H9 (cell line): ENCODE data around the gene ENPP6. TPM values are rescaled to one million over a fixed set of nuclear protein-coding genes. Genes with fewer than 3 reads are reported as not detected.

Experiments
- DNase-seq: peaks from one replicate; pipeline ENCODE4 v3.0.0-alpha.2; 2017
- H2AFZ ChIP-seq: one replicate; pipeline ENCODE4 v1.6.1; 2013; ENCODE audit warnings: mild to moderate bottlenecking, low read length, control low read depth, moderate library complexity
- H2AK5ac ChIP-seq: 2 replicates; pipeline ENCODE4 v1.6.1; 2013; ENCODE audit warnings: low read length, control low read depth, mixed read lengths; ENCODE audit not compliant: insufficient read length
- H2BK120ac ChIP-seq: one replicate; pipeline ENCODE4 v1.6.1; 2013; ENCODE audit warnings: low read depth, mild to moderate bottlenecking, low read length, control low read depth, inconsistent platforms; ENCODE audit not compliant: poor library complexity, severe bottlenecking
- H2BK12ac ChIP-seq: 2 replicates; pipeline ENCODE4 v1.6.1; 2013; ENCODE audit warnings: low read length, control low read depth, mixed read lengths, low read depth; ENCODE audit not compliant: insufficient read length
- H2BK15ac ChIP-seq: 2 replicates; pipeline ENCODE4 v1.6.1; 2013; ENCODE audit warnings: low read depth, low read length, control low read depth
- H2BK20ac ChIP-seq: one replicate; pipeline ENCODE4 v1.6.1; 2013; ENCODE audit warnings: low read depth, mild to moderate bottlenecking, low read length, control low read depth, inconsistent platforms; ENCODE audit not compliant: poor library complexity, severe bottlenecking
- H2BK5ac ChIP-seq: 2 replicates; pipeline ENCODE4 v1.6.1; 2013; ENCODE audit warnings: low read length, control low read depth, mixed read lengths; ENCODE audit not compliant: insufficient read length
- H3K14ac ChIP-seq: 2 replicates; pipeline ENCODE4 v1.6.1; 2013; ENCODE audit warnings: low read length, control low read depth; ENCODE audit not compliant: insufficient read depth
- H3K18ac ChIP-seq: 2 replicates; pipeline ENCODE4 v1.6.1; 2013; ENCODE audit warnings: low read depth, mild to moderate bottlenecking, mixed read lengths, low read length, control low read depth; ENCODE audit not compliant: insufficient read length
- H3K23ac ChIP-seq: 2 replicates; pipeline ENCODE4 v1.6.1; 2013; ENCODE audit warnings: low read length, control low read depth, mixed read lengths, low read depth; ENCODE audit not compliant: insufficient read length
- H3K23me2 ChIP-seq: 2 replicates; pipeline ENCODE4 v1.6.1; 2013; ENCODE audit warnings: low read depth, mild to moderate bottlenecking, mixed read lengths, low read length, control low read depth; ENCODE audit not compliant: insufficient read length, poor library complexity, severe bottlenecking
- H3K27ac ChIP-seq: 2 replicates; pipeline ENCODE4 v1.5.1; 2013; ENCODE audit warnings: low read length, control low read depth, mixed read lengths, low read depth; ENCODE audit not compliant: insufficient read length
- H3K27me3 ChIP-seq: 2 replicates; pipeline ENCODE4 v1.6.1; 2013; ENCODE audit warnings: low read length, control low read depth, inconsistent platforms; ENCODE audit not compliant: insufficient read depth
- H3K4ac ChIP-seq: 2 replicates; pipeline ENCODE4 v1.6.1; 2013; ENCODE audit warnings: low read depth, mild to moderate bottlenecking, control low read depth, inconsistent platforms, low read length, moderate library complexity
- H3K4me1 ChIP-seq: 2 replicates; pipeline ENCODE4 v1.6.1; 2013; ENCODE audit warnings: low read length, control low read depth, inconsistent platforms; ENCODE audit not compliant: insufficient read depth
- H3K4me2 ChIP-seq: 2 replicates; pipeline ENCODE4 v1.6.1; 2013; ENCODE audit warnings: low read length, control low read depth, mixed read lengths; ENCODE audit not compliant: insufficient read length, insufficient read depth
- H3K56ac ChIP-seq: 2 replicates; pipeline ENCODE4 v1.6.1; 2013; ENCODE audit warnings: low read depth, mild to moderate bottlenecking, mixed read lengths, low read length, control low read depth; ENCODE audit not compliant: insufficient read length
- H3K79me1 ChIP-seq: 2 replicates; pipeline ENCODE4 v1.6.1; 2013; ENCODE audit warnings: low read depth, mild to moderate bottlenecking, moderate library complexity, low read length, control low read depth, inconsistent platforms; ENCODE audit not compliant: insufficient read depth, poor library complexity, severe bottlenecking
- H3K79me2 ChIP-seq: 2 replicates; pipeline ENCODE4 v1.6.1; 2013; ENCODE audit warnings: low read length, control low read depth, inconsistent platforms; ENCODE audit not compliant: insufficient read depth
- H3K9ac ChIP-seq: 2 replicates; pipeline ENCODE4 v1.6.1; 2013; ENCODE audit warnings: low read length, control low read depth, mixed read lengths; ENCODE audit not compliant: insufficient read length; ENCODE audit errors: extremely low read depth
- H3K9me3 ChIP-seq: one replicate; pipeline ENCODE4 v1.6.1; 2013; ENCODE audit warnings: low read depth, low read length, inconsistent platforms; ENCODE audit not compliant: control insufficient read depth
- H3T11ph ChIP-seq: one replicate; pipeline ENCODE4 v1.6.1; 2013; ENCODE audit warnings: mild to moderate bottlenecking, low read length, control low read depth, inconsistent platforms
- H4K20me1 ChIP-seq: one replicate; pipeline ENCODE4 v1.6.1; 2013; ENCODE audit not compliant: control insufficient read depth, insufficient read length, insufficient read depth
- H4K5ac ChIP-seq: 2 replicates; pipeline ENCODE4 v1.6.1; 2013; ENCODE audit warnings: low read depth, mild to moderate bottlenecking, mixed read lengths, low read length, control low read depth; ENCODE audit not compliant: insufficient read length
- H4K8ac ChIP-seq: replicated peaks from 2 replicates; pipeline ENCODE4 v1.6.1; 2013; ENCODE audit warnings: low read length, control low read depth, mixed read lengths, low read depth; ENCODE audit not compliant: insufficient read length
- H4K91ac ChIP-seq: 2 replicates; pipeline ENCODE4 v1.6.1; 2013; ENCODE audit warnings: low read depth, mild to moderate bottlenecking, moderate library complexity, mixed read lengths, low read length, control low read depth; ENCODE audit not compliant: insufficient read length
- H3K27ac Mint-ChIP-seq, 3 experiments: 2 replicates in 2 of 3; 3 replicates in 1 of 3; pipeline ENCODE4 v1.8.0; 2020 to 2021; ENCODE audit warnings: mixed read lengths in 3 of 3, mild to moderate bottlenecking in 1 of 3, moderate library complexity in 1 of 3
- H3K27me3 Mint-ChIP-seq: 2 replicates; pipeline ENCODE4 v1.8.0; 2021; ENCODE audit warnings: low read depth, mild to moderate bottlenecking, moderate library complexity, mixed read lengths
- H3K36me3 Mint-ChIP-seq, 3 experiments: 2 replicates in 2 of 3; 3 replicates in 1 of 3; pipeline ENCODE4 v1.8.0; 2020 to 2021; ENCODE audit warnings: low read depth in 3 of 3, mixed read lengths in 3 of 3; ENCODE audit not compliant: insufficient read depth in 1 of 3
- H3K4me1 Mint-ChIP-seq, 2 experiments: 2 replicates each; pipeline ENCODE4 v1.8.0; 2020; ENCODE audit warnings: mixed read lengths in 2 of 2
- H3K4me3 Mint-ChIP-seq, 2 experiments: 2 replicates in 1 of 2; 3 replicates in 1 of 2; pipeline ENCODE4 v1.8.0; 2020 to 2021; ENCODE audit warnings: mild to moderate bottlenecking in 2 of 2, mixed read lengths in 2 of 2, moderate library complexity in 1 of 2
- H3K9me3 Mint-ChIP-seq, 2 experiments: 2 replicates in 1 of 2; 3 replicates in 1 of 2; pipeline ENCODE4 v1.8.0; 2020; ENCODE audit warnings: mild to moderate bottlenecking in 2 of 2, mixed read lengths in 2 of 2, moderate library complexity in 1 of 2
- WGBS: extraction: QIAGEN DNeasy Blood & Tissue Kit; methylation state at CpG from one replicate; pipeline ENCODE4 v1.1.7; 2013; ENCODE audit warnings: missing lambda C conversion rate, low lambda C conversion rate, mixed read lengths; ENCODE audit not compliant: insufficient read length; ENCODE audit errors: extremely low coverage; 5-methylcytosine and 5-hydroxymethylcytosine counted together
- total RNA-seq: library from RNA; stranded (reverse); gene quantifications from 2 replicates; pipeline ENCODE4 v1.2.1, GENCODE V29; 2021
- TF ChIP-seq, protein P1 (sequence below): fragments of 200-600 bp; sonication (generic); conservative IDR thresholded peaks from 3 replicates; pipeline ENCODE4 v1.8.0; 2021; ENCODE audit warnings: antibody characterized with exemption, mild to moderate bottlenecking

The ENPP6 gene
- total RNA-seq, 1 experiment from 2014 or later, result not detected

DNA sequence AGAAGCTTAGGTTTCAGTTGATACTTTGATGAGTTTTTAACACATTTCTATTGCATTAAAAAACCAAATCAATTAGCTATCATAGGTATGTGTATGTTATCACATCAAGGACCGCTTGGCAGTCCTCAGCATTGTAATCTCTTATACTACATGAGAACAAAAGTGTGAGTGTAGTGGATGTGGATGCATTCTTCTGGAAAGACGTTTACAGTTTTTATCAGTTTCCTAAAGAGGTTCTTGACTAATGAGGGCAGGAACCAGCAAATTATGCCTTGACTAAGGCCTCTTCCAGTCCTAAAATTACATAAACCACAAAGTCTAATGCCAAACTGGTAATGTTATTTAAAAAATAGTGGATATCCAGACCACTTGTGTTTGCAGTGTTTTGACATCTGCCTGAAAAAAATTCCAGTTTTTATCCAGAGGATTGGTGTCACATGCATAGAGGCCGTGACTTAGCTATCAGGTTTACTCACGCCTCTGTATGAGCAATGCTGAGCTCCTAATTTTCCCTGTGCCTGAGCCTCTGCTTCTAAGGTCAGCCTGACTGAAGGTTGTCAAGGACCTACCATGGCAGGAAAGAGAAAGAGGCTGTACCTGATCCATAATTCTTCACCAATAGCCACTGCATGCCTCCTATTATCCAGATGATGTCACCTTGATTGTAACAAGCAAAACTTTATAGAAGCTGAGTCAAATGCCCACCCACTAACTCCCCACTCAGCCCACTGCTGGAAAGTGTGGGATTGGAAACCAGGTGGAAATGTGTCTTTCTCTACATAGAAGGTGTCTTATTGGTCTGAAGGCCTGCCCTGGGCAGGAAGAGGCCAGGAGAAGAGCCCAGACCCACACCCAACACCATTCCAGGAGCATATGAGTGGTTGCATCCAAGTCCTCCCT lies 68.7 kb downstream of the ENPP6 start:
- TF ChIP-seq, protein P1, sequence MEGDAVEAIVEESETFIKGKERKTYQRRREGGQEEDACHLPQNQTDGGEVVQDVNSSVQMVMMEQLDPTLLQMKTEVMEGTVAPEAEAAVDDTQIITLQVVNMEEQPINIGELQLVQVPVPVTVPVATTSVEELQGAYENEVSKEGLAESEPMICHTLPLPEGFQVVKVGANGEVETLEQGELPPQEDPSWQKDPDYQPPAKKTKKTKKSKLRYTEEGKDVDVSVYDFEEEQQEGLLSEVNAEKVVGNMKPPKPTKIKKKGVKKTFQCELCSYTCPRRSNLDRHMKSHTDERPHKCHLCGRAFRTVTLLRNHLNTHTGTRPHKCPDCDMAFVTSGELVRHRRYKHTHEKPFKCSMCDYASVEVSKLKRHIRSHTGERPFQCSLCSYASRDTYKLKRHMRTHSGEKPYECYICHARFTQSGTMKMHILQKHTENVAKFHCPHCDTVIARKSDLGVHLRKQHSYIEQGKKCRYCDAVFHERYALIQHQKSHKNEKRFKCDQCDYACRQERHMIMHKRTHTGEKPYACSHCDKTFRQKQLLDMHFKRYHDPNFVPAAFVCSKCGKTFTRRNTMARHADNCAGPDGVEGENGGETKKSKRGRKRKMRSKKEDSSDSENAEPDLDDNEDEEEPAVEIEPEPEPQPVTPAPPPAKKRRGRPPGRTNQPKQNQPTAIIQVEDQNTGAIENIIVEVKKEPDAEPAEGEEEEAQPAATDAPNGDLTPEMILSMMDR, result no peak
- no peaks in the 10 kb centered on the region; the same call in 1 of the 2 replicates for H3K27me3 ChIP-seq
- Mint-ChIP-seq H3K4me1 (peaks cover 6 to 8% of the 10 kb centered on the region in 2 experiments), H3K9me3 (no peaks in the 10 kb centered on the region), H3K4me3 (no peak overlapping the region), H3K36me3 (no peaks in the 10 kb centered on the region), H3K27me3 (peaks cover 14% of the 10 kb centered on the region), H3K27ac (no peak overlapping the region; a peak in 1 of 7 replicates)
- H3K18ac ChIP-seq, result no peak overlapping the region
- no peak overlapping the region for H2BK120ac ChIP-seq
- H2BK15ac ChIP-seq, result no peak overlapping the region
- no peak overlapping the region for H3K4me2 ChIP-seq
- H3T11ph ChIP-seq, result no peak overlapping the region
- H3K4ac ChIP-seq, result no peak overlapping the region
- no peak overlapping the region for H4K91ac ChIP-seq
- no peak overlapping the region for H4K8ac ChIP-seq
- no peaks in the 10 kb centered on the region for H3K4me1 ChIP-seq
- no peak for DNase-seq
- H2BK5ac ChIP-seq, result no peak overlapping the region
- H3K56ac ChIP-seq, result no peak overlapping the region
- no peak overlapping the region for H4K5ac ChIP-seq
- H3K79me2 ChIP-seq, result no peaks in the 10 kb centered on the region
- H3K79me1 ChIP-seq, result no peaks in the 10 kb centered on the region
- WGBS, result no CpG with 5 or more reads among the region's 4 CpGs
- H2BK20ac ChIP-seq, result no peak overlapping the region
- H2AK5ac ChIP-seq, result no peak overlapping the region
- H3K14ac ChIP-seq, result no peak overlapping the region
- no peak overlapping the region for H3K27ac ChIP-seq
- H3K9me3 ChIP-seq, result no peaks in the 10 kb centered on the region
- no peak overlapping the region for H2BK12ac ChIP-seq
- H3K9ac ChIP-seq, result no peak overlapping the region
- H4K20me1 ChIP-seq, result no peaks in the 10 kb centered on the region
- H2AFZ ChIP-seq, result no peak overlapping the region
- no peaks in the 10 kb centered on the region for H3K23me2 ChIP-seq
- H3K23ac ChIP-seq, result no peak overlapping the region
